GM06990 (cell line): ENCODE data around the gene DGAT2L6.
"Not testable (repeated sequence)": the region's sequence is repeated elsewhere in the genome, so short reads cannot be mapped to it uniquely, and the experiment has no call there.

Experiments used
- DNase-seq: peaks from one replicate; pipeline ENCODE4 v3.0.0-alpha.2; 2011; ENCODE audit not compliant: insufficient read length; ENCODE audit errors: extremely low read depth
- H3K27me3 ChIP-seq: replicated peaks from 2 replicates; pipeline ENCODE4 v1.6.0; 2011; ENCODE audit warnings: low read length; ENCODE audit not compliant: control insufficient read depth, insufficient read depth
- H3K36me3 ChIP-seq: 2 replicates; pipeline ENCODE4 v1.5.1; 2011; ENCODE audit warnings: low read length; ENCODE audit not compliant: control insufficient read depth, insufficient read depth
- H3K4me3 ChIP-seq: replicated peaks from 2 replicates; pipeline ENCODE4 v1.5.1; 2011; ENCODE audit warnings: low read depth, mild to moderate bottlenecking, control low read depth, low read length
- TF ChIP-seq, protein P1 (sequence below): IDR thresholded peaks from 2 replicates; pipeline ENCODE4 v1.5.1; 2011; ENCODE audit warnings: low read length, control low read depth, mild to moderate bottlenecking, inconsistent platforms; ENCODE audit not compliant: insufficient read depth, poor library complexity, severe bottlenecking

The DGAT2L6 gene

DNA sequence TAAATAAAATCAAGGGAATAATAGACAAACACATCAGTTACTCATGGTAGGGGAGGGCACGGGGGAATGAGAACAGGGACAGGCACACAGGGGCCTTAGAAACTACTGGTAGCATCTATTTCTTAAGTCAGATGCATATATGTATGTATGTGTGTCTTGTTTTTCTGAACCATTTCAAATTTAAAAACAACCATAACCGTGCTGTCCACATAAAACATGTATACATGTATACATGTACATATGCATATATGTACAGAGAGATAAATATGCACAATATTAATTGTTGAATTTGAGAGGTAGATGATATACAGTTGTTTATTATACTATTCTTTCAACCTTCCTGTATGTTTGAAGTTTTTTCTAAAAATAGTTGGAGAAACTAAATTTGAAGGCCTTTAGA lies 49.4 kb downstream of the DGAT2L6 start:
- Histone ChIP-seq H3K4me3 (no peak overlapping the region), H3K36me3 (no peaks in the 10 kb centered on the region), H3K27me3 (no peaks in the 10 kb centered on the region)
- DNase-seq = no peak
- TF ChIP-seq, protein P1, sequence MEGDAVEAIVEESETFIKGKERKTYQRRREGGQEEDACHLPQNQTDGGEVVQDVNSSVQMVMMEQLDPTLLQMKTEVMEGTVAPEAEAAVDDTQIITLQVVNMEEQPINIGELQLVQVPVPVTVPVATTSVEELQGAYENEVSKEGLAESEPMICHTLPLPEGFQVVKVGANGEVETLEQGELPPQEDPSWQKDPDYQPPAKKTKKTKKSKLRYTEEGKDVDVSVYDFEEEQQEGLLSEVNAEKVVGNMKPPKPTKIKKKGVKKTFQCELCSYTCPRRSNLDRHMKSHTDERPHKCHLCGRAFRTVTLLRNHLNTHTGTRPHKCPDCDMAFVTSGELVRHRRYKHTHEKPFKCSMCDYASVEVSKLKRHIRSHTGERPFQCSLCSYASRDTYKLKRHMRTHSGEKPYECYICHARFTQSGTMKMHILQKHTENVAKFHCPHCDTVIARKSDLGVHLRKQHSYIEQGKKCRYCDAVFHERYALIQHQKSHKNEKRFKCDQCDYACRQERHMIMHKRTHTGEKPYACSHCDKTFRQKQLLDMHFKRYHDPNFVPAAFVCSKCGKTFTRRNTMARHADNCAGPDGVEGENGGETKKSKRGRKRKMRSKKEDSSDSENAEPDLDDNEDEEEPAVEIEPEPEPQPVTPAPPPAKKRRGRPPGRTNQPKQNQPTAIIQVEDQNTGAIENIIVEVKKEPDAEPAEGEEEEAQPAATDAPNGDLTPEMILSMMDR = no peak

DNA sequence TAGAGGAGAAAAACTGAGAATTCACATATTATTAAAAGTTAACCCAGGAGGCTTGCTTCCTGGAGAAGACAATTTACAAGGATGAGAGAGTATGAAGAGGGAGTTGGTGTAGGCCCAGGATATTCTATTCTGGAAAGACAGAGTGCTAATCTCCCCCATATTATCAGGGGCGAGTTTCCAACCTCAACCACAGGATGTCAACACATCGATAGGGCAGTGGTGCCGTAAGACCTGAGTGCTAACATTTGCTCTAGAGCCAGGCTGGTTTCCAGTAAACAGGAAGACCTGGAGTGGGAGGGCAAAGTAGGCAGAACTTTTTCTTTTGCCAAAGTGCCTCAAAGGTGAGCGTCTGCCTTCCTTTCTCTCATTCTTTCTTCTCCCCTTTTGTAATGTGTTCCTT lies 54.4 kb downstream of the DGAT2L6 start:
- H3K36me3 ChIP-seq = no peaks in the 10 kb centered on the region
- TF ChIP-seq, protein P1 = no peak

DNA sequence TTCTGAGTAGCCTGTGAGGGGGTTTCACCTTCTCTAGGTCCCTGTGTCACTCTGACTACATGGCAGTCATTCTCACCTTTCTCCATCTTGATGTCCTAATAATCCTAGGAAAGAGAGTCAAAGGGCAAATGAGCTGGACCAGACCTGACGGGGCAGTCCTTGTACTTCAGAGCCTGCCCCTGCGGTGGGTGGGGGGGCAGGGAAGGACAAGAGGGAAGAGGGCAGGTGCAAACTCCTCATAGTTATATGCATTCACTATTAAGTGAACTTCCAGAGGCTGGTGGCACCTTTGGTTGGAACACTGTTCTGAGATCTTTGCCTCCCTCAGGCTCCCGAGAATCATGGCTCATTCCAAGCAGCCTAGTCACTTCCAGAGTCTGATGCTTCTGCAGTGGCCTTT lies 57.1 kb downstream of the DGAT2L6 start, which contains the start of gene AWAT1:
Gene AWAT1, plus strand, starts transcription at position 301 of the 400 bp plus-strand sequence. Its CDS starts 41 bp downstream, at position 342.
- no peak within 1 kb of the TSS for H3K4me3 ChIP-seq
- DNase-seq = no peak
- TF ChIP-seq, protein P1 = no peak
- H3K36me3 ChIP-seq = no peaks in the 10 kb centered on the region
- no peaks in the 10 kb centered on the region for H3K27me3 ChIP-seq

More for the DNA sequence above, 54.4 kb downstream of the DGAT2L6 start:
- H3K27me3 ChIP-seq = no peaks in the 10 kb centered on the region
- H3K4me3 ChIP-seq = no peak overlapping the region
- DNase-seq = no peak

DNA sequence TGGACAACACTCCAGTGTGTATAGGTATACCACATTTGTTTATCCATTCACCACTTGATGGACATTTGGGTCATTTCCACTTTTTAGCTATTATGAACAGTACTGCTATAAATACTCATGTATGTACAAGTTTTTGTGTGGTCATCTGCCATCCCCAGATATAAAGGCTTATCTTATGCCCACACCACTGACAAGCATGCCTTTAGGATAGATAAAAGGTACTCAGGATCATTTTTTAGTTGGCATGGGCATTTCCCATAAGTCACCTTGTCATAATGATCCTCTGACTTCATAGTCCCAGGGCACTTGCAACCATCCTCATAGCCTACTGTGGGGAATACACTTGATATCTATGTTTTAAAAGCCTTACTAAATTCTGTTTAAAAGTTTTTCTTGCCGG lies 63.5 kb downstream of the DGAT2L6 start:
- Histone ChIP-seq H3K4me3 (no peak overlapping the region), H3K36me3 (no peaks in the 10 kb centered on the region), H3K27me3 (no peaks in the 10 kb centered on the region)
- TF ChIP-seq, protein P1 = no peak
- DNase-seq = no peak

DNA sequence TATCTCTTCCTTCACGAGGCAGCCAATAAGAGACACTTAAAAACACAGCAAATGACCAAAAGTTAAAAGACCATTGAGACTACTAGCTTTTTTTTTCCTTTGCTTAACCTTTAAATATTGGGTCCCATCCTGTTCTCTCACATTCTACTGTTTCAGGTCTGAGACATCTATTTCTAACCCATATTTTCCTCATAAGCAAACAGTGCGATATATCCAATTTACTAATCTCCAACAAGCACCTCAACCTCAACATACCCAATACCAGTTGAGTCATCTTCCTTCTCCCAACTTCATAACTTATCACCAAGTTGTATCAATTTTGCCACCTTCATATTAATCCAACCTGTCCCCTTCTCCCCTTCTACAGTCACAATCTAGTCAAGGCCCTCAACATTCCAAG lies 64.2 kb downstream of the DGAT2L6 start:
- no peaks in the 10 kb centered on the region for H3K36me3 ChIP-seq
- TF ChIP-seq, protein P1 = no peak
- no peak overlapping the region for H3K4me3 ChIP-seq
- H3K27me3 ChIP-seq = no peaks in the 10 kb centered on the region
- no peak for DNase-seq

DNA sequence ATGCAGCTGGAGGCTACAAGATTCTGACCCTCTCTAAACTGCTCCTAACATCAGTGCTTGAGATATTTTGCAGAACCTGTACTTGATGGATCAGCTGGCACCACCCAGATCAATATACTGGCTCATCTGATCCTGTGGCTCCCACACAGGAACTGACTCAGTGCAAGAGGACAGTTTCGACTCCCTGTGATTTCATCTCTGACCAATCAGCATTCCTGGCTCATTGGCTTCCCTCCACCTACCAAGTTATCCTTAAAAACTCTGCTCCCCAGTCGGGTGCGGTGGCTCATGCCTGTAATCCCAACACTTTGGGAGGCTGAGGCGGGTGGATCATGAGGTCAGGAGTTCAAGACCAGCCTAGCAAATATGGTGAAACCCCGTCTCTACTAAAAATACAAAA lies 66.3 kb downstream of the DGAT2L6 start:
- H3K4me3 ChIP-seq, H3K36me3 ChIP-seq, H3K27me3 ChIP-seq, DNase-seq: not testable (repeated sequence)
